ENCODE measurements around the gene LRMDA. TPM values are rescaled to one million over a fixed set of nuclear protein-coding genes. Genes with fewer than 3 reads are reported as not detected.

The LRMDA gene
- polyA plus RNA-seq, 2 of the 4 experiments (the other 2 are of a cell fraction), result 4.6 to 5.2 TPM

DNA sequence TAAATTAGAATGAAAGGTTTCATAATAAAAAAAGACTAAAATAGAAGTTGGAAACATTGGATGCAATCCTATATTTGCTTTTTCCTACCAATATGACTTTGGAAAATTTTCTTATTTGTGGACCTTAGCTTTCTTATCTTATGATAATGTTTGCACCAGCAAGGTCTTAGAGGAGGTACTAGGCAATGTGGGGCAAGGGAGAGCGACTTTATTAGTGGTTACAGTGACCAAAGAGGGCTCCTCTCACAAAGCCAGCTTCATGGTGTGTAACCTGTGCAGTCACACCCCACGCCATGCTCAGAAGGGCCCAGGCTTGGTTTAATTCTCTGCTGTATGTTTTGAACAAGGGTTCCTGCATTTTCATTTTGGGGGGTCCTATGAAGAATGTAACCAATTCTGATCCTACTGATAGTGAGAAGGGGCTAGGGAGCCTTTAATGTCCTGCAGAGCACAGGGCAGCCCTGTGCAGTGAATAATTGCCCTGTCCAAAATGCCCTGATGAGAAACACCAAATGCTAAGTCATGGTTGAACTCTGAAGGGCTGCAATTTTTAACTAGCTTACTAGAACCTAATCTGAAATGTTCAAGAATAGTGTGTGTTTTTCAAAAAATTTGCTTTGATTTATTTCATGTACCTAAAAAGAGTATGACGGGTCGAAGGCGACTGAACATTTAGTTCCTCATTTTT lies 1047.8 kb downstream of the LRMDA start:
- POLR2A ChIA-PET, result no interaction called here
- WGBS (ENCODE audit: missing lambda C conversion rate), result 69% methylated on average over 5 of the region's 5 CpGs
- no peak for FAIRE-seq

GRCh38 chr10:76481178-76481577 lies 1049.8 kb downstream of the LRMDA start:
- CTCF ChIA-PET, result no interaction called here

More for the DNA sequence above, 1047.8 kb downstream of the LRMDA start:
- Histone ChIP-seq H3K4me3 (no peak overlapping the region), H3K4me1 (no peaks in the 10 kb centered on the region), H3K27ac (no peak overlapping the region), H3K9me3 (no peaks in the 10 kb centered on the region), H3K4me2 (no peak overlapping the region)
- no peak for ATAC-seq
- no peak for TF ChIP-seq FOSL2 (IDR thresholded peaks at IDR 0.05)
- TF ChIP-seq FOSL2 (CRISPR knock-in tag; IDR thresholded peaks at IDR 0.05), result no peak
- CTCF ChIA-PET, result no interaction called here
- no peak for DNase-seq (ENCODE audit: low read depth in 1 of 2, low spot score in 1 of 2)

DNA sequence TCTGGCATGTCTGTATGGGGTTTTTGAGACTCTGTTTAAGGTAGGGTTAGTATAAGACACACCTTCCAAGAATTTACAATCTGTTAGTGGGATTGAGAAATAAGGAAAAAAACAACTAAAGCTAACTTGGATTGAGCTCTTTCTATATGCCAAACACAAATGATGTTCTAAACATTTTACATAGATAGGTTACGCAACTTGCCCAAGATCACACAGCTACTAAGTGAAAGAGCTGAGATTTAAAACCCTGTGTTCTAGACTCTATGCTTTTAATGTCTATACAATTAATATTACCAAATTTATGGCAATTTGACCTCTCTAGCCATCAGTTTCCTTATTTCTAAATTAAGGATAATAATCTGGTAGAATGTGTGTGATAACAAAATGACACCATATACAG lies 1056.2 kb downstream of the LRMDA start:
- H3K4me1 ChIP-seq, result peaks cover 3% of the 10 kb centered on the region; the same call in 1 of the 3 replicates
- TF ChIP-seq, protein P1, sequence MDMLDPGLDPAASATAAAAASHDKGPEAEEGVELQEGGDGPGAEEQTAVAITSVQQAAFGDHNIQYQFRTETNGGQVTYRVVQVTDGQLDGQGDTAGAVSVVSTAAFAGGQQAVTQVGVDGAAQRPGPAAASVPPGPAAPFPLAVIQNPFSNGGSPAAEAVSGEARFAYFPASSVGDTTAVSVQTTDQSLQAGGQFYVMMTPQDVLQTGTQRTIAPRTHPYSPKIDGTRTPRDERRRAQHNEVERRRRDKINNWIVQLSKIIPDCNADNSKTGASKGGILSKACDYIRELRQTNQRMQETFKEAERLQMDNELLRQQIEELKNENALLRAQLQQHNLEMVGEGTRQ (IDR thresholded peaks at IDR 0.05), result no peak
- no peak for TF ChIP-seq NR3C1 (IDR thresholded peaks at IDR 0.05)
- no peak for TF ChIP-seq CBX2 (IDR thresholded peaks at IDR 0.05; ENCODE audit: borderline replicate concordance, low read depth)
- TF ChIP-seq TFCP2L1 (CRISPR knock-in tag; IDR thresholded peaks at IDR 0.05), result no peak
- TF ChIP-seq, protein P2, sequence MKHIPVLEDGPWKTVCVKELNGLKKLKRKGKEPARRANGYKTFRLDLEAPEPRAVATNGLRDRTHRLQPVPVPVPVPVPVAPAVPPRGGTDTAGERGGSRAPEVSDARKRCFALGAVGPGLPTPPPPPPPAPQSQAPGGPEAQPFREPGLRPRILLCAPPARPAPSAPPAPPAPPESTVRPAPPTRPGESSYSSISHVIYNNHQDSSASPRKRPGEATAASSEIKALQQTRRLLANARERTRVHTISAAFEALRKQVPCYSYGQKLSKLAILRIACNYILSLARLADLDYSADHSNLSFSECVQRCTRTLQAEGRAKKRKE (CRISPR knock-in tag; IDR thresholded peaks at IDR 0.05; ENCODE audit: low read depth), result no peak
- no peak for TF ChIP-seq ZC3H11A (IDR thresholded peaks at IDR 0.05)
- TF ChIP-seq PHF8 (IDR thresholded peaks at IDR 0.05; ENCODE audit: borderline replicate concordance, low read depth), result no peak
- no peak for TF ChIP-seq CTCF (IDR thresholded peaks at IDR 0.05)
- ATAC-seq (no peak), DNase-seq (ENCODE audit: low read depth in 1 of 2, low spot score in 1 of 2) (no peak), FAIRE-seq (no peak)
- H3K4me2 ChIP-seq, result no peak overlapping the region
- POLR2A ChIA-PET, result no interaction called here
- H3K27ac ChIP-seq, result no peak overlapping the region
- no peak overlapping the region for H3K4me3 ChIP-seq
- H3K9me3 ChIP-seq, result peaks cover 18% of the 10 kb centered on the region
- CTCF ChIA-PET, result interaction anchor here (0.6 to 1.4 kb wide), 2 partner anchors 60 to 137 kb away, joined by 3 read pairs; no protein-coding TSS in a partner anchor
- 80% methylated on average over 1 of the region's 1 CpG for WGBS (ENCODE audit: missing lambda C conversion rate)

More at GRCh38 chr10:76481178-76481577, 1049.8 kb downstream of the LRMDA start:
- Histone ChIP-seq H3K4me3 (no peak overlapping the region), H3K4me1 (no peaks in the 10 kb centered on the region), H3K27ac (no peak overlapping the region), H3K9me3 (no peaks in the 10 kb centered on the region), H3K4me2 (no peak overlapping the region)
- TF ChIP-seq KDM5A (IDR thresholded peaks at IDR 0.05), result no peak
- no peak for TF ChIP-seq ESRRA (IDR thresholded peaks at IDR 0.05; ENCODE audit: borderline replicate concordance, low read length)
- no peak for TF ChIP-seq TP53 (CRISPR knock-in tag; IDR thresholded peaks at IDR 0.05)
- TF ChIP-seq ZFP36 (IDR thresholded peaks at IDR 0.05; ENCODE audit: borderline replicate concordance, partially characterized antibody), result no peak
- no peak for TF ChIP-seq RNF2 (IDR thresholded peaks at IDR 0.05; ENCODE audit: borderline replicate concordance, low read depth)
- no peak for TF ChIP-seq FOXS1 (CRISPR knock-in tag; IDR thresholded peaks at IDR 0.05)
- TF ChIP-seq, protein P2 (CRISPR knock-in tag; IDR thresholded peaks at IDR 0.05; ENCODE audit: low read depth), result no peak
- TF ChIP-seq, protein P3, sequence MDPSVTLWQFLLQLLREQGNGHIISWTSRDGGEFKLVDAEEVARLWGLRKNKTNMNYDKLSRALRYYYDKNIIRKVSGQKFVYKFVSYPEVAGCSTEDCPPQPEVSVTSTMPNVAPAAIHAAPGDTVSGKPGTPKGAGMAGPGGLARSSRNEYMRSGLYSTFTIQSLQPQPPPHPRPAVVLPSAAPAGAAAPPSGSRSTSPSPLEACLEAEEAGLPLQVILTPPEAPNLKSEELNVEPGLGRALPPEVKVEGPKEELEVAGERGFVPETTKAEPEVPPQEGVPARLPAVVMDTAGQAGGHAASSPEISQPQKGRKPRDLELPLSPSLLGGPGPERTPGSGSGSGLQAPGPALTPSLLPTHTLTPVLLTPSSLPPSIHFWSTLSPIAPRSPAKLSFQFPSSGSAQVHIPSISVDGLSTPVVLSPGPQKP (IDR thresholded peaks at IDR 0.05; ENCODE audit: low read depth, low read length), result no peak
- no peak for TF ChIP-seq CBX2 (IDR thresholded peaks at IDR 0.05; ENCODE audit: borderline replicate concordance, low read depth)
- TF ChIP-seq FOSB (CRISPR knock-in tag; IDR thresholded peaks at IDR 0.05), result no peak
- no peak for TF ChIP-seq BHLHE40 (IDR thresholded peaks at IDR 0.05; ENCODE audit: low read depth, low read length)
- TF ChIP-seq CHD4 (IDR thresholded peaks at IDR 0.05; ENCODE audit: borderline replicate concordance), result no peak
- TF ChIP-seq, protein P1 (IDR thresholded peaks at IDR 0.05), result no peak
- no peak for TF ChIP-seq HES2 (IDR thresholded peaks at IDR 0.05)
- ATAC-seq (no peak), DNase-seq (ENCODE audit: low read depth in 1 of 2, low spot score in 1 of 2) (no peak), FAIRE-seq (no peak)
- POLR2A ChIA-PET, result no interaction called here
- 79% methylated on average over 2 of the region's 2 CpGs for WGBS (ENCODE audit: missing lambda C conversion rate)

Data from A549 (cell line).